Stimulated activated CD4-positive, alpha-beta T cell treated with anti-CD3 and anti-CD28 coated beads, Interleukin-4, amount 100 ng/mL, for 24 hours (primary cell): ENCODE results near the gene PDIA3.
"Not testable (repeated sequence)": the region's sequence is repeated elsewhere in the genome, so short reads cannot be mapped to it uniquely, and the experiment has no call there.

ENCODE experiments used
- DNase-seq: peaks from one replicate; pipeline ENCODE4 v3.0.0-alpha.2; 2020

Gene PDIA3

GRCh38 chr15:43777267-43777914, 31.2 kb downstream of the PDIA3 start:
- peak; percentile 86 for DNase-seq

- DNase-seq = no peak
Measured at GRCh38 chr15:43779016-43779415, 32.8 kb downstream of the PDIA3 start.

- DNase-seq = no peak
Measured at GRCh38 chr15:43789409-43789808, 43.2 kb downstream of the PDIA3 start.

- peak; percentile 100 for DNase-seq
Measured at GRCh38 chr15:43791993-43792760, 45.9 kb downstream of the PDIA3 start, which contains the start of gene SERF2. Gene SERF2 (plus strand): TSS chr15:43792320. CDS start chr15:43792377, 57 bp downstream.

- peak; percentile 25 for DNase-seq
Measured at GRCh38 chr15:43792761-43793476, 46.7 kb downstream of the PDIA3 start.

GRCh38 chr15:43793647-43794046, 47.4 kb downstream of the PDIA3 start:
- no peak for DNase-seq

- no peak for DNase-seq
Measured at GRCh38 chr15:43794269-43795037, 48.2 kb downstream of the PDIA3 start.

- DNase-seq = no peak
Measured at GRCh38 chr15:43795197-43795596, 49.0 kb downstream of the PDIA3 start.

- no peak for DNase-seq
Measured at GRCh38 chr15:43795997-43796396, 49.8 kb downstream of the PDIA3 start.

GRCh38 chr15:43796566-43796965, 50.3 kb downstream of the PDIA3 start:
- DNase-seq = no peak

GRCh38 chr15:43799209-43799944, 53.1 kb downstream of the PDIA3 start:
- no peak for DNase-seq

GRCh38 chr15:43799945-43800285, 53.7 kb downstream of the PDIA3 start, which contains the start of gene SERINC4:
Gene SERINC4 (minus strand): TSS chr15:43800220. CDS start chr15:43799986, 234 bp downstream.
- DNase-seq = no peak

GRCh38 chr15:43800286-43801141, 54.3 kb downstream of the PDIA3 start, which contains the start of gene HYPK:
Gene HYPK (plus strand): TSS chr15:43800599. CDS start chr15:43800623, 24 bp downstream.
- DNase-seq = peak; percentile 92

GRCh38 chr15:43802676-43803075, 56.4 kb downstream of the PDIA3 start:
- DNase-seq = not testable (repeated sequence)

GRCh38 chr15:43808435-43808950, 62.3 kb downstream of the PDIA3 start:
- DNase-seq = no peak

- no peak for DNase-seq
Measured at GRCh38 chr15:43808960-43809678, 62.9 kb downstream of the PDIA3 start.

- not testable (repeated sequence) for DNase-seq
Measured at GRCh38 chr15:43815064-43815463, 68.8 kb downstream of the PDIA3 start.

GRCh38 chr15:43821505-43821904, 75.3 kb downstream of the PDIA3 start:
- no peak for DNase-seq
